Measurements from ENCODE around the gene KCNK17.

The KCNK17 gene

DNA sequence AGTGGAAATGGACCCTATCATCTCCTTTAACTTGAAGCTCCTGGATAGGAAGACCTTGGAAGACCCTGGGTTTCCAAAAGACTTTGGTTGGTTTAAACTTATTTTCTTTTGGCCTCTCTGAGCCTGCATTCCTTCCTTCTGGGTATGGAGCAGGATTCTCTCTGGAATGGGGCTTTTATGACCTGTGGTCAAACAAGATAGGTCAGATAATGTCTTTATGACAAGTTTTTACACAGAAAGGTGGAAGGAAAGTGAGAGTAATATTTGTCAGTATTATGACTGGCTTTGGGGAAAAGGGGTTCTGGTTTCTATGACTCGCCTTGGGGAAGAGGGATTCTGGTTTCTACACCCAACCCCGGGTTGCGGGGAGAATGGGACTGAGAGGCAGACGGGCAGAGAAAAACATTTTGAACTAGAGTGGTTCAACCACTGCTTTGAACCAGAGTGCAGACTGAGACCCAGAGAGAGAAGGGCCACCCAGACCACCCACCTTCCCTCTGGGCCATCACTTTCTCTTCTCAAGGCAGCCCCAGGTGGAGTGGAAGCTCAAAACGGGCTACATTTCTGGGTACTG is 47.4 kb downstream of the KCNK17 start:
- DNase-seq: no peak

DNA sequence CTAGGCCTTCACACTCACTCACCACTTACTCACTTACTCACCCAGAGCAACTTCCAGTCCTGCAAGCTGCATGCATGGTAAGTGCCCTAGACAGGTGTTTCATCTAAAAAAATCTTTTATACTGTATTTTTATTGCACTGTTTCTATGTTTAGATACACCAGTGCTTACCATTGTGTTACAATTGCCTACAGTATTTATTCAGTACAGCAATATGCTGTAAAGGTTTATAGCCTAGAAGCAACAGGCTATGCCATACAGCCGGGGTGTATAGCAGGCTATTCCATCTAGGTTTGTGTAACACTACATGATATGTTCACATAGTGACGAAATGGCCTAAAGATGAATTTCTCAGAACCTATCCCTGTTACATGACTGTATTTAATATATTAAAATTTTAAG is 47.8 kb downstream of the KCNK17 start:
- no peak for DNase-seq

DNA sequence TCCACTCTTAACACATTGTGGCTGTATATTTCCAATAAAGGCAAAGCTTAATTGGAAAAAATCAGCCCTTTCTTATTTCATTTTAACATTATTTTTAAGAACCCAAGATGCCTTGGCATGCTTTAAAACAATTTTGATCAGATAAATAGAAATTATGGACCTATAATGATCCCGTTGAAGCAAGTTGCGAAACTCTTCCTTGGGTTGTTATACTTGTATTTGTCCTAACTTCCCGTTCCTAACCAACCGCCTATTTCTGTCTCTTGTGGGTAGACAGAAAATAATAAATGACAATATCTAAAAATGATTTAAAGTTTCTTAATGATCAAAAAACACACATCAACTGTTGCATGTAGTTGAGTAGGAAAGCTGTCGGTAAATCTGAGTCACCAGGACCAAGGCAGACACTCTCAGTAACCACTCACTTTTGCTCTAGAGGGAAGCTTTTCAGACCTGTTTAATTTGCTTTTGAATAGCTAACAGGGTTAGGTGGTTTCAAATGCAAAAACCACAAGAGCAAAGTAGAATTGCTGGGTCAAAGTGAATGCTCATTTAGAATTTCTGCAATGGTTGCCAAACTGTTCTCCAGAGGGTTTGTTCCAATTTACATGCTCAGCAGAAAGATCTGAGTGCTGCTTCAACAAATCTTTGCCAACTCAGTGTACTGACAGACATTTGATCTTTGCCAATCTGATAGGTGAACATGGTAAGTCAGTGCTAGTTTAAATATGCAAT is 50.7 kb downstream of the KCNK17 start:
- no peak for DNase-seq

DNA sequence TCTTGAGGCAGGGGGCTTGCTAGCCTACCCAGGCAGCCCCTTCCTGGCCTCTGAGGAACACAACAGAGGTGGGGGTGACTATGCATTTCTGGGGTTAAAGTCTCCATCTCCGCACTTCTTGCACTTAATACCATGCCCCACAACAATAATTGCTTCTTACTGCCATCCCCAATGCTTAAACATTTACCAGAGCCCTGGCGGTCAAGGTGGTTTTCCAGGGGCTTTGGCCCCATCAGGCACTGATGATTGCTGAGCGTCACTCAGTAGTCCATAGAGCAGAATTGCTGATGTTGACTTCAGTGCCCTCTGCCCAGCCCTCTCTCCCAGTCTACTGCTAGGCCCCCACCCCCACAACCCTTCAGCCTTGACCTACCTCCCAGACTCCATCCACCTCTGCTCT is 52.5 kb downstream of the KCNK17 start:
- DNase-seq: no peak

DNA sequence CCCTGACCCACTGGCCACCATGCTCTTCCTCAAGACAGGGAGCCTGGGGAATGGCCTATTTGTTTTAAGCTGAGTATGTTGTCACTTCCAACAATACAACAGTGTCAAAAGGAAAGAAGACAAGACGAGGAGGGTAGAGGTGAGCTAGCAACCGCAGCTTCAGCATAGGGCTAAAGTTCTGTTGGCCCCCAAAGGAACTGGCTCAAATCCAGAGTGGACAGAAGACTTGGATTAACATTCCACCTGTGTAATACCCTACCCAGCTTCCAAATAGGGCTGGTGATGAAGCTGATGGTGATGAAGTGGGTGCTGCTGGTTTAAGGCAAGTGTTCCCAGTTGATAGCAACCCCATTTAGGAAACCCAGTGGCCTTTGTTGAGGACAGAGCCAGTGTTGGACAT is 53.3 kb downstream of the KCNK17 start:
- DNase-seq: no peak

DNA sequence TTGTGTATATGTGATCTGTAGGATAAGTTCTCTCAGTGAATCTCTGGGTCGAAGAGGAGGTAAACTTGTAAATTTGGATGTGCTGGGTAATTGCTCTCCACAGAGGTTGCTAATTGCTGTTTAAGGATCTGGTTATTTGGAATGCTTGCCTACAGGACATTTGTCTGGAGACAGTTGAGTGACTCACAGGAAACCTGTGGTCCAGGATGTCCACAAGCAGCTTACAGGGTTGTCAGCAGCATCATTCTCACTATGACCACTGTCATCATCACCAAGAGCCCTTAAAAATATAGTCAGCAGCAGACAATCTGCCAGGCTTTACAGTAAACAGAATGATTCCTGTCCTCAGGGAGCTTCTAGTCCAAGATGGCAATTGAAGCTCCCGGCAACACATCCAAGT is 53.8 kb downstream of the KCNK17 start:
- no peak for DNase-seq

DNA sequence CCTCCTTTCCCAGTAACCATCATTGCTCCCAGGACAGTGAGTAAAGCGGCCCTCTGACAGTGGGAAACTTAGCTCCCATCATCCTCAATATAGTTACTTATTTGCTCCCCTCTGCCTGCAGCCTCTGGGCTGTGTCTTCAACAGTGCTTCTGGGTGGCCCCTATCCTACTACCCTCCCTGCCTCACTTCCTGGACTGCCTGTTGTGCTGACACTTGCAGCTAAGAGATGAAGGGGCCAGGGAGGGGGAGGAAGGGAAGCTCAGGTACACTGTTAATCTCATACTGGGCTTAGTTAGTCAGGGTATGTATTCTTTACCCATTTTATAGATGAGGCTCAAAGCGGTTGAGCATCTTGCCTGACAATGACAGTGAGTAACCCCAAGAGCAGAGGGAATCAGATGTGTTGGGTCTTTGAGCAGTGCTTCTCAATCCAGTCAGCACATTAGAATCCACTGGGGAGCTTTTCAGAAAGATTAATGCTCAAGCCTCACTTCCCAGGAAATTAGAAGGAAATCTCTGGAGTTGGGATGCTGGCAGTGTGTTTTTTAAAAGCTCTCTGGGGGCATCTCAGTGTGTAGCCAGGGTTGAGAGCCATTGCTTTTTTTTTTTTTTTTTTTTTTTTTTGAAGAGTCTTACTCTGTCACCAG is 57.8 kb downstream of the KCNK17 start:
- no peak for DNase-seq

- no peak for DNase-seq
These were observed 59.2 kb downstream of the KCNK17 start for GRCh38 chr6:39254999-39255535.

DNA sequence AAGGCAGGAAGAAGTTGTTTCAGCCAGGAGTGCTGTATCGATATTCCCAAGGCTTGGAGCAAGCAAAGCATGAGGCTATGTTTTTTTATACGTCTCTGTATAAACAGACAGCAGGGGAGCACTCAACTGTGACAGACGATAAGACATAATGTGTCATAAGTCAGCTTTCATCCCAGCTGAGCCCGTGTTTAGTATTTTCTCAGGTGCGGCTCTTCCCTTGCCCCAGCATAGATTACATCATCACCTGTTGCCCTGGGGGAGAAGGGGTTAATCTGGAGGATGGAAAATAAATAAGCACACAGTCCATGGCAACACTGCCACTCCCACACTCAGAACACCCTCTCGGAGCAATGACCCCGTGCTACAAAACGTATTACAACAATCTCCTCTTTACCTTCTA is 62.8 kb downstream of the KCNK17 start:
- DNase-seq: no peak

DNA sequence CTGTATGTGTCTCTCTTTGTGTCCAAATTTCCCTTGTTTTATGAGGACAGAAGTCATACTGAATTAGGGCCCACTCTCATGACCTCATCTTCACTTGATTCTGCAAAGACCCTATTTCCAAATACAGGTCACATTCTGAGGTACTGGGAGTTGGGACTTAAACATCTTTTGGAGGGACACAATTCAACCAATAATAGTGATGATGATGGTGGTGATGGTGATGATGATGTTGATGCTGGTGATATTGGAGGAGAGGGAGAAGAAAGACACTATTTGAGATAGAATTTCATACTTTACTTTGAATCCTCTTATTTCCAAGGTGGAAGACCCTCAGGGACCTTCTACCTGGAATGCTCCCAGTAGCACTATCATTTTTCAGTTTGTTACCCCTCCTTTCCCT is 63.7 kb downstream of the KCNK17 start:
- DNase-seq: no peak

- no peak for DNase-seq
These were observed 64.9 kb downstream of the KCNK17 start for GRCh38 chr6:39249278-39249677.
